HCT116 (cell line): ENCODE results near the gene KHDC4.

Experiments
- POLR2A ChIP-seq: IDR thresholded peaks from 2 replicates; pipeline ENCODE4 v1.7.0; 2011; ENCODE audit warnings: borderline replicate concordance; ENCODE audit not compliant: insufficient read depth, insufficient read length; ENCODE audit errors: extremely low read depth
- POLR2AphosphoS5 ChIP-seq: IDR thresholded peaks from 2 replicates; pipeline ENCODE4 v1.6.1; 2011; ENCODE audit warnings: mild to moderate bottlenecking, low read depth, low read length, moderate library complexity
- ZNF274 ChIP-seq: fragments of 200-500 bp; sonication (Bioruptor generic); IDR thresholded peaks from 2 replicates; pipeline ENCODE4 v1.6.1; 2014; ENCODE audit warnings: mild to moderate bottlenecking, low read depth, low read length, inconsistent platforms
- TF ChIP-seq, protein P1 (sequence below), 3 experiments: fragments of 200-600 bp in 1 of 3; sonication (generic) in 1 of 3; IDR thresholded peaks in 2 of 3; conservative IDR thresholded peaks in 1 of 3; 2 replicates each; pipeline ENCODE4 v1.5.1; 2012 to 2017; ENCODE audit warnings: low read depth in 2 of 3, low read length in 2 of 3, antibody characterized with exemption in 1 of 3, borderline replicate concordance in 1 of 3, control low read depth in 1 of 3, mild to moderate bottlenecking in 1 of 3, mixed read lengths in 1 of 3, mixed run types in 1 of 3, moderate library complexity in 1 of 3; ENCODE audit not compliant: insufficient read depth in 1 of 3

DNA sequence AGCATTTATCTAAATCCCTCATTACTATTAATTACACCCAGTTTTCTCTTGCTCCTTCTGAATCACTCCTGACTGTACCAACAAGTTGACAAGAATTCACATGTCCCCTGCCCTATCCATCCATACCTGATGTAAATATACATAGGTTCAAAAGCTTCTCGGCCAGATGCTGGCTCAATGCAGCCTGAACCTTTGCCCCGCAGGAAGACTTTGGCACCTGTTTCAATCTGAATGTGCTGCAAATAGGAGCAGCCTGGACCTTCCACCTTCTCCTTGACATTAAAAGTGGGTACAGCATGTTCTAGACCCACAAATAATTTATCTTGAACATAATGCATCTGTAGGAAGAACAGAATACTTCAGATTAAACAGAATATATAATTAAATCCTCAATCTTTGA, 8.7 kb downstream of the KHDC4 start:
- no peak for TF ChIP-seq POLR2AphosphoS5
- no peak for TF ChIP-seq ZNF274
- no peak for TF ChIP-seq POLR2A
- TF ChIP-seq, protein P1, sequence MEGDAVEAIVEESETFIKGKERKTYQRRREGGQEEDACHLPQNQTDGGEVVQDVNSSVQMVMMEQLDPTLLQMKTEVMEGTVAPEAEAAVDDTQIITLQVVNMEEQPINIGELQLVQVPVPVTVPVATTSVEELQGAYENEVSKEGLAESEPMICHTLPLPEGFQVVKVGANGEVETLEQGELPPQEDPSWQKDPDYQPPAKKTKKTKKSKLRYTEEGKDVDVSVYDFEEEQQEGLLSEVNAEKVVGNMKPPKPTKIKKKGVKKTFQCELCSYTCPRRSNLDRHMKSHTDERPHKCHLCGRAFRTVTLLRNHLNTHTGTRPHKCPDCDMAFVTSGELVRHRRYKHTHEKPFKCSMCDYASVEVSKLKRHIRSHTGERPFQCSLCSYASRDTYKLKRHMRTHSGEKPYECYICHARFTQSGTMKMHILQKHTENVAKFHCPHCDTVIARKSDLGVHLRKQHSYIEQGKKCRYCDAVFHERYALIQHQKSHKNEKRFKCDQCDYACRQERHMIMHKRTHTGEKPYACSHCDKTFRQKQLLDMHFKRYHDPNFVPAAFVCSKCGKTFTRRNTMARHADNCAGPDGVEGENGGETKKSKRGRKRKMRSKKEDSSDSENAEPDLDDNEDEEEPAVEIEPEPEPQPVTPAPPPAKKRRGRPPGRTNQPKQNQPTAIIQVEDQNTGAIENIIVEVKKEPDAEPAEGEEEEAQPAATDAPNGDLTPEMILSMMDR (IDR thresholded peaks at IDR 0.05 in 2 of 3, conservative IDR thresholded peaks at IDR 0.05 in 1 of 3; ENCODE audit: borderline replicate concordance in 1 of 3, insufficient read depth in 1 of 3, low read depth in 2 of 3, low read length in 2 of 3): no peak
